ENCODE results near the gene METAP1D.

GRCh38 chr2:171957061-171957460, 42.7 kb upstream of the METAP1D start:
- no peak for TF ChIP-seq CTCF (IDR thresholded peaks at IDR 0.05)
- TF ChIP-seq POLR2A (IDR thresholded peaks at IDR 0.05) = no peak
- TF ChIP-seq POLR2AphosphoS5 (IDR thresholded peaks at IDR 0.05) = no peak

Data from prostate gland (tissue), 2 donors.